ENCODE results near the gene PLXND1.

The PLXND1 gene

DNA sequence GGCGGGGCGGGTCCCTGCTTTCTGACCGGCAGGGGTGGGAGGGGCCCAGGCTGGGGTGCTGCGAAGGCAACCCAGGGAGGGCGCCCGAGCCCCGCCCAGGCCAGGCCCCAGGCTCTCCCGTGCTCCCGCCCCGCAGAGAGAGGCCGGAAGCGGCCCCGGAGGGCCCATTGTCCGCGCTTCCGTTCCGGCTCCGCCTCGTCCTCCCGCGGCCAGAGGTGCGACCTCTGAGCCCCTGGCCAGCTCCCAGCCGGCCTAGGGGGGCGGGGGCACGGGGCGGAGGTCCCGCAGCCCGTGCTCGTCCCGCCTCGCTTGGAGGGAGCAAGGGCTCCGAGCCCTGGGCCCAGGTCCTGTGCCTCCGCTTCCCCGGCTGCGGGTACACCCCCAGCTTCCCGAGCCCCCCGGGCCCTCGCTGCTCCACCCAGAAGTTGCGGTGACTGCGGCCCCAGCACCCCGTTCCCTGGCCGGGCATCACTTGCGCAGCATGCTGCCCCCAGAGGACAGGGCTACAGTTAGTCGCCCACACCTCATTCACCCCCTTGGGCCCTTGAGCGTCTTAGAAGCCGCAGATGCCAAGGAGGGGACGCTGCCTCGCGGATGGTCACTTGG is 20.4 kb upstream of the PLXND1 start:
- DNase-seq (ENCODE audit: low spot score), result peak; percentile 94

DNA sequence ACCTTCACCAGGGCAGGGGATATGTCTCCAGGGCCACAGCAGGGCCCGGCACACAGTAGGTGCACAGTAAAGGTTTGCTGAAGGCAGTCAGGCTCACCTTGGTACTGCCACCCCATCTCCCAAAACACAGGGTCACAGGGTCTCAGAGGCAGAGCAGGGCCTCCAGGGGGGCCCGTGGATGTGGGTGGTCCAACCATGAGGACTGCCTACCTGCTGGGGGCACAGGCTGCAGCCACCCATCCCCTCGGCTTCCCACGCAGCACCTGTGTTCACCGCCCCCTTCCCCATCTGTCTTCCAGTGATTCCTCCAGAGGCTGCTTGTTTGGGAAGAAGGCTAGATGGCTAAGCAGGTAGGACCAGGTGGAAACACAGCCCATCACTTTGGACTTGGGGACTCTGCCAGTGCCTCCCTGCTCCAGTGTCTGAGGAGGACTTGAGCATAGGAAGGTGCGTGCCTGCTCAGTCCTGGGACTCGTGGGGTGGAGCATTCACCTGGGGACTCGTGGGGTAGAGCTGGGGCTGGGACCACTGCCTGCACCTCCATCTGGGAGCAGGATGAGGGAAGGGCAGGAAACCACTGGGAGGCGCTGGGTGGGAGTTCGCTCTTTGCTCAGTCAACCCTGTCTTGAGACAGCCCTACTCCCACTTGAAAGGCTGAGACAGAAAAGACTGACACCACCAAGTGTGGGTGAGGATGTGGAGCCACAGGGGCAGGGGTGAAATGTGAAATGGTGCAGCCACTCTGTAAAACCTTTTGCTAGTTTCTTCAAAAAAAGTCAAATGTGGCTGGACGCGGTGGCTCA is 18.8 kb upstream of the PLXND1 start:
- peak; percentile 74 for DNase-seq (ENCODE audit: low spot score)

GRCh38 chr3:129624347-129625071 is 18.0 kb upstream of the PLXND1 start:
- no peak for DNase-seq (ENCODE audit: low spot score)

DNA sequence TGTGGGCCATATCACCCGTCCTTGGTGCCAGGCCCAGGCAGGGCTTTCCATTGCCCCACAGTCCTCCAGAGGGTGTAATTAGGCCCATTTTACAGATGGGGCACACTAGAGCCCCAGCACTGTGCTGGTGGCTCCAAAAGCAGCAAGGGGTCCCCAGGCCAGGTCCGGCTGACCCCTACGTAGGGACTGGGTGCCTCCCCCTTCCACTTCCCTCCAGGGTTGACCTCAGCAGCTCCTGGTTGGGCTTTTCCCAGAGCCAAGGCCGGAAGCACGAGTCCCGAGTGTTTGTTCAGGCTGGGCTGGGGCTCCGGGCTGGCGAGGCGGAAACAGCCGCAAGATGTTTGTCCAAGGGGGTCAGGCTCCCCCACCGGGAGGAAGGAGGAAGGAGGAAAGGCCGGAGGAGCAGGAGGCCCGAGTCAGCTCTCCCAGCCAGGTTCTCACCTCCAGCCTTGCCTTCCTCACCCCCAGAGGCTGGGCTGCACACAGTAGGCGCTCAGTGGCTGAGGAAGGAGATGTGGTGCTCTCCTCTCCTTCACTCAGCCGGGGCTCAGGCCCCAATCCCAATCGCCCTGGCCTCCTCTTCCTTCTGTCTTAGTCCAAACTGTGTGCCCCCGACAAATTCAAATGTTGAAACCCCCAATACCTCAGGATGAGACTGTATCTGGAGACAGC is 17.1 kb upstream of the PLXND1 start:
- DNase-seq (ENCODE audit: low spot score), result no peak

GRCh38 chr3:129622933-129623332 is 16.5 kb upstream of the PLXND1 start:
- DNase-seq (ENCODE audit: low spot score), result no peak

- DNase-seq (ENCODE audit: low spot score), result no peak
Observed at GRCh38 chr3:129622226-129622874, 15.9 kb upstream of the PLXND1 start.

DNA sequence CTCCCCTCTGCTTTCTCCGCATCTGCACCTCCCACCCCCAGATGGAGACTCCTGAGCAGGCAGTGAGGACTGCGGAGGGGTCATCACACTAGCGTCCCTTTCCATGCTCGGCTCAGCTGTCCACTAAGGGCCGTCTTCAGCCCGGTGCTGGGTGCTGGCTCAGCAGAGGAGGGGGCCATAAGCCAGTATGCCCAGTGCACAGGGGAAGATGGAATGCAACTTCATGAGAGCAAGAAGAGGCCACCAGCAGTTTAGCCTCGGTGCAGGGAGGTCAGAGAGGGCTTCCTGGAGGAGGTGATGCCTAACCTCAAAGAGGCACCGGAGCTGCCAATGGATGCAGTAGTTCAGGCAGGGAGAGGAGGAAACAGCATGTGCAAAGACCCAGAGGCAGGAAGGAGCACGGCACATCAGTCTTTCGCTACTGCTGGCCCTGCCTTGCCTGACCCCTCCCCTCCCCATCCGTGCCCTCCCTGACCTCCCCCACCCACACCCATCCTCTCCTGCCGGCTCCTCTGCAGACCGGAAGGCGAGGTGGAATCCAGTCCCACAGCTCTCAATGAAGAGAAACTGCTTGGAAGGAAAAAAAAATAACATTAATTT is 15.2 kb upstream of the PLXND1 start:
- DNase-seq (ENCODE audit: low spot score), result no peak

GRCh38 chr3:129620828-129621559 is 14.5 kb upstream of the PLXND1 start:
- no peak for DNase-seq (ENCODE audit: low spot score)

DNA sequence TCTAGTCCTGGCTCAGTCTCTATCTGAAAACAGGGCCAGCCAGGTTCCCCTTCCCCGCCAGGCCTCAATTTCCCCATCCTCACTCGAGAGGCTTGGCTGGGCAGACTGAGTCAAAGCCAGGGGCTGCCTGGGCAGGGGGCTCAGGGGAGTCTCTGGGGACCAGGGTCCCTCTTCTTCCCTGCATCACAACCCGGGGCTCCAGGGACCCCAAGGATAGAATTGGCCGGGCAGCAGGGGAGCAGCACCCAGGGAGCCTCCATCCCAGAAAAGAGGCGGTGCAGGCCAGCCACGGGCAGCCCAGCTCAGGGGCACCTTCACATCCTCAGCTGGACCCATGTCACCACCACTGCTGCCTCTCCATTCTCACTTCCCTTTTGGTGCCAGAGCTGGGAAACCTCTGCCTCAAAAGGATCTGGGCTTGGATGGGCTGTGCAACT is 13.3 kb upstream of the PLXND1 start:
- DNase-seq (ENCODE audit: low spot score), result no peak

DNA sequence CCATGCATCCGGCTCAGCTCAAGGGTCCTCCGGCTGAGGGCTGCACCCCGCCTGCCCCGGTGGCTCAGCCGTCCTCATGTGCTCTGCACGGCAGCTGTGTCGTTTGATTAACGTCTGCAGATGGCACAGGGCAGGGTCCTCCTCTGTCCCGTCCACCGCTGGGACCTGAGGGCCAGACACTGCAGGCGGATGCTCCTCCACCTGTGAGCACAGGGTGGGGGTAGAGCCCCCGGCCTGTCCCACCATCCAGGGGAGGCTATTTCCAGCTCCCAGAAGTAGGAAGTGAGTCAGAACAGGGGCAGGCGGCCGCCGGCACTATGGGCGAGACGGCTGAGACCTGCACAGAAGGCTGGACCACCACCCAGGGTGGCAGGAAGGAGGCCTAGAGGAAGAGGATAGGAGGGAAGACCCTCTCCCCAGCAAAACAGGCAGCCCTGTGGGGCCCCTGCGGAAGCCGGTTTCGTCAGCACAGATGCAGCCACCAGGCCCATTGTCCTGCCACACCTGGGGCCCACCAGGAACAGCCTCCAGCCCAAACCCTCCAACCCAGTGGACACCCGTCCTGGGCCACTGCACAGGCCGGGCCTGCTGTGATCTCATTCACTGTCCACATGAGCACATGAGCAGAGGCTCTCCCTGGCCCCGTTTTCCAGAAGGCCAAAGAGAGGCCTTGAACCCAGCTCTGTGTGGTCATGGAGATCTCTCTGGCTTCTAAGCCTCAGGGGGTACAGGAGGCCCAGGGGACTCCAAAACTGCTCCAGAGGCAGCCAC is 12.6 kb upstream of the PLXND1 start:
- DNase-seq (ENCODE audit: low spot score), result no peak

- DNase-seq (ENCODE audit: low spot score), result no peak
Observed at GRCh38 chr3:129618186-129618820, 11.8 kb upstream of the PLXND1 start.

DNA sequence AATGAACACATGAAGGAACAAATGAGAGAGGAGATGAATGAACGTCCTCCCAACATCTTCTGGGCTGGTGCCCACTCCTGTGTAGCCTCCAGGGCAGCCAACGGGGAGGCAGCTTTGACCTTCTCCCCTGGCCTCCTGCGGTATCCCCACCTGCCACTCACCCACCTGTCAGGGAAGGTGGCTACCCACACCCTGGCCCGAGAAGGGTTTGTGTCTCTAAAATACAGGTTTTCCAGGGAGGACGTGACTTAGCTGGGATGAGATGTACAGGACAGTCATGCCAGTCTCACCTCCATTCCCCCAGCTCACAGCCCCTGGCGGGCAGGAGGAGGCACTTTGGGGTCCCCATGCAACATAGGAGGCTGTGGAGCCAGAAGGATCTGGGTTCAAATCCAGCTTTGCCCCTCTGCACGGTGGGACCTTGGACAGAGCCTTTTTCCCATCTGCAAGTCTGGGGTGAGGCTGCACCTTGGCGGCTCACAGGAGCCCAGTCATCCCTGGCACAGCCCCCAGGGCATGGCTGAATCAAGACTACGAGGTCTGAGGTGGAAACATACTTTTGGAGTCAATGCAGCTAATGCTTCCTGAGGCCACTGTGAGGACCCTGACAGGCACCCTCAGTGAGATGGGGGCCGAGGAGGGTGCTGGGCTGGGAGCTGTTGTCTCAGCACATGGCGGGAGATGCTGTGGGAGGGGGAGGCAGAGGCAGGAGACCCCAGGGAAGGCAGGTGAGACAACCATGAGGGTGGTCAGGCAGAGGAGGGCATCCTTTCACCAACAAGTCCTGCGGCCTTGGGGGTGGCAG is 11.1 kb upstream of the PLXND1 start:
- DNase-seq (ENCODE audit: low spot score), result no peak

- no peak for DNase-seq (ENCODE audit: low spot score)
Observed at GRCh38 chr3:129616713-129617112, 10.2 kb upstream of the PLXND1 start.

DNA sequence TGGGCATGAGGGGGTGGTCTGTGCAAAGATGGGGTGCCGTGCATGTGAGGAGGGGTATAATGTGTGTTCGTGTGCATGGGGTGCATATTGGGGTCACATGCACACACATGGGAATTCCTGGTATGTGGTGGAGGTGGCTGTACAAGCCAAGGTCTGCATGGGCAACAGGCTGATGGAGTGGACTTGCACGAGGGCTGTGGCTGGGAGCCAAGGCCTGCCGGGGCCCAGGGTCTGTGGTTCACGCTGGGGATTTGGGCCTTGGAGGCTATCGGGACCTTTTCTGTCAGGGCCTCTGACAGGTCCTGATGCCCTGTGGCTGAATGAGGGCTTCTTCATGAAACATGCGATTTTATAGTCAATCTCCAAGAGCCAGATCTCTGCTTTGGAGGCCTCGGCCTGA is 9.8 kb upstream of the PLXND1 start:
- no peak for DNase-seq (ENCODE audit: low spot score)

GRCh38 chr3:129615751-129616281 is 9.3 kb upstream of the PLXND1 start:
- DNase-seq (ENCODE audit: low spot score), result no peak

DNA sequence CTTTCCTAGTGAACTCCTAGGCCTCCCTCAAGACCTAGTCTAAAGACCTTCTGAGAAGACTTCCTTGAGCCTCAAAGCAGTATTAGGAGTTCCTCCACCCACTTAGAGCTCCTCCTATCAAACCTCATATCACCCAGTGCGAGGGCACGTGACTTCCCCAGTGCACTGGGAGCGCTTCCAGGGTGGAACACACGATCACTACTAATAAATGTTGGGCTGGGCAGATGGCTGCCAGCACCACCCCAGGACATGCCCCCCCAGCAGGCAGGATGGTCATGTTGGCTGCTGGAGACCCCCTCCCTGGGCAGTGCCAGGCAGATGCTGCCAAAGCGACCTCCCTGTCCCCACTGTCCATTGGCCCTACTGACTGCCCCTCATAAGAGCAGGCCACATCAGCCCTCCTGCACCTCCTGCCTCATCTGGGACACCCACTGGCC is 8.5 kb upstream of the PLXND1 start:
- no peak for DNase-seq (ENCODE audit: low spot score)

DNA sequence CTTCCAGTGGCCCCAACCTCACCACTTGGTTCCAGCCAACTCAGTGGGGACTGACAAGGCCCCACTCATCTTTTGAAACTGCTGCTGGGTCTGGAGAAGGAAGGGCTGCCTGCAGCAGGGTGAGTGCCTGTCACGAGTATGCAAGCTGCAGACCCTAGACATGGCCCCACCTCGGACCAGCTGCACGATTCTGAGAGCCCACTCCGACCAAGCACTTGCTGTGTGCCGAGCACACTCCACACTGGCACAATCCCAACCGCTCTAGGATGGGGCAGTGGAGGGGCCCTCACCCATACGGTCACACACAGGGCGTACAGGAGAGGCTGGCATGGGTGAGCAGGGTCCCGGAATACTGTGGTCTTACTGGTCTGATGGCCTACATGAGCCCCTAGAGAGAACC is 8.0 kb upstream of the PLXND1 start:
- DNase-seq (ENCODE audit: low spot score), result no peak

DNA sequence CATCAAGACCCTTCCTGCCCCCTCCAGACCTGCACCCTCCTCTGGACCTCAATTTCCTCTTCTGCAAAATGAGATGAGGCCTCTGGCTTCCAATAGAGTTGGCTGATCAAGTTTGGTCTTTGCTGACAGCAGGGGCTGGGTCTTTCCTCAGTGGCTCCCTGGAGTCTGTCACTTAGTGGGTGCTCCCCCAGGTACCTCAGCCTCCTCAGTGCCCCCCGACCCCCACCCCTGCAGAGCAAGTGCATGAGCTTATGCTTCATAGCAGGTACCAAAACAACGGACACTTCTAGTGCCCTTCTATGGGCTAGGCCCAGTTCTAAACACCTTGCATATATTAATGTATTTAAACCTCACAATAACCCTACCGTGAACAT is 6.9 kb upstream of the PLXND1 start:
- DNase-seq (ENCODE audit: low spot score), result no peak
